Brain pericyte (primary cell): ENCODE results near the gene COL18A1.
"Not testable (repeated sequence)": the region's sequence is repeated elsewhere in the genome, so short reads cannot be mapped to it uniquely, and the experiment has no call there.

Source experiments
- DNase-seq: peaks from one replicate; pipeline ENCODE4 v3.0.0-alpha.2; 2012; ENCODE audit warnings: low read depth, low spot score

Gene COL18A1

DNA sequence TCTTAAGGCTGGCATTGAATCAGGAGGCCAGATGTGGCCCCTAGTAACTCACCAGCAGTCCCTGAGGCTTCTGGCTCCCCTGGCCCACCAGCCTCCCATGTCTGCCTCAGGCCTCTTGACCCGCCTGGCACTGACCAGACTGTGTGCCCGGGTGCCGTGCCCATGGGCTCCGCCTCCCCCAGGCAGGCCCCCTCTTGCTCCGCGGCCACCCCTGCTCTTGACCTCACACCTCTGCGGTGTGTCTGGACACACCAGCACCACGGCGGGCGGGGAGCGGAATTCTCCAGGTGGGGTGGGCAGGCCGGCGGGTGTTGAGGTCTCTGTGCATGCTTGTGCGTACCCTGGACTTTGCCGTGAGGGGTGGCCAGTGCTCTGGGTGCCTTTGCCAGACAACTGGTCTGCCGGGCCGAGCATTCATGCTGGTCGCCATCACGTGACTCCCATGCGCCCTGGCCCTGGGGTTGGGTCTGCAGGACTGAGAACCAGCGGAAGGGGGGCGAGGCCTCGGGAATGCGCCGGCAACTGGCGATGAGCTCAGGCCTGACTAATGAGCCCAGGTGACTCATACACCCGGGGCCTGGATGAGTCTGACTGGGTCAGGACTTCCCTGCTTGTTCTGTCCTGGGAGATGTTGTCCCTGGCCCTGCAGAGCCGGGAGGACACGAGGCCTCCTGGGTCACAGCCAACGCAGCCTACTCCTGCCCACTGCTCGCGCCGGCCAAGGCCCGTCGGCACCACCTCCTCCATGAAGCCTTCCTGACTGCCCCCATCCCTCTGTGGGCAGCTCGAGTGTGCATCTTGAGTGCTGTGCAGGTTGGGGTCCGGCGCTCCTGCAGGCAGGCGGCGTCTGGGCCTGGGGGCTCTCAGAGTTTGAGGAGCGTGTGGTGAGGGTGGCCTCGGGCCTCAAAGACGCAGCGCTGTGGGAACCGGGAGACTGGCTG lies 22.6 kb downstream of the COL18A1 start:
- DNase-seq, result peak; percentile 75

- DNase-seq, result no peak
These were observed 23.6 kb downstream of the COL18A1 start for GRCh38 chr21:45428534-45428933.

- DNase-seq, result no peak
These were observed 24.5 kb downstream of the COL18A1 start for GRCh38 chr21:45429221-45430175.

DNA sequence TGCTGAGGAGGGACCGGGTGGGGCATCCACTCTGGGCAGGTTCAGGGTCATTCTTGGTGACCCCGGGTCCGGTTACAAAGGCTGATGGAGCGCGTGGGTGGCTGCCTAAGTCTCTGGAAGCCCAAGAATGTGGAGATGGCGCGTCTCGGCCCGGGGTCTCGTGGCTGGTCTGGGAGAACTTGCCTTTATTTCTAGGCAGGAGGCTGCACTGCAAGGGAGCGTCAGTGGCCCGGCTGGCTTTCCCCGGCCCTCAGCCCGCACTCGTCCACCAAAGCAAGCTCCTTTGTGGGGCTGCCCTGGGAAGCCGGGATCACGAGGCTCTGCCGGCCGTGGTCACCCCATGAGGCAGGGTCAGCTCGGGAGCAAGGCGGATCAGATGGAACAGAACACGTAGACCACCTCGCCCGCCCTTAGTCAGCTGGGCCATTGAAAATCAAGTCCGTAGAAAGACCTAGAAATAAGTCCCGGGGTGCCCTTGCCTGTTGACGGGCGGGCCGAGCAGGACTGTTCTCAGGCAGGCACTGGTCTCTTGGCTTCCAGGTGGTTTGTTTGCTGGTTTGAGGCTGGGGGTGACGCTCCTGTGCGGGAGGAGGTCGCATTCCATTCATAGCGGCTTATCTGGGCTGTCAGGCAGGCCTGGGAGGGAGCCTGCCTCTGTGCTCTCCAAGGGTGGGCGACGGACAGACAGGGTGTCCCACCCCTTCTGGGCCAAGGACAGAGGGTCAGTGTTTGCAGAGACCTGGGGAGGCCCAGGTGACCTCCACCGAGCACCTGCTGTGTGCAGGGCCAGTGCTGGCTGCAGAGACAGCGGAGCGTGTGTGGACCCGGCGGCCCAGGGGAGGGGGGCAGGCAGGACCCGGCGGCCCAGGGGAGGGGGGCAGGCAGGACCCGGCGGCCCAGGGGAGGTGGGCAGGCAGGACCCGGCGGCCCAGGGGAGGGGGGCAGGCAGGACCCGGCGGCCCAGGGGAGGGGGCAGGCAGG lies 25.8 kb downstream of the COL18A1 start:
- no peak for DNase-seq

- no peak for DNase-seq
These were observed 27.0 kb downstream of the COL18A1 start for GRCh38 chr21:45431781-45432572.

GRCh38 chr21:45432575-45433255 lies 27.8 kb downstream of the COL18A1 start:
- DNase-seq, result peak; percentile 88

DNA sequence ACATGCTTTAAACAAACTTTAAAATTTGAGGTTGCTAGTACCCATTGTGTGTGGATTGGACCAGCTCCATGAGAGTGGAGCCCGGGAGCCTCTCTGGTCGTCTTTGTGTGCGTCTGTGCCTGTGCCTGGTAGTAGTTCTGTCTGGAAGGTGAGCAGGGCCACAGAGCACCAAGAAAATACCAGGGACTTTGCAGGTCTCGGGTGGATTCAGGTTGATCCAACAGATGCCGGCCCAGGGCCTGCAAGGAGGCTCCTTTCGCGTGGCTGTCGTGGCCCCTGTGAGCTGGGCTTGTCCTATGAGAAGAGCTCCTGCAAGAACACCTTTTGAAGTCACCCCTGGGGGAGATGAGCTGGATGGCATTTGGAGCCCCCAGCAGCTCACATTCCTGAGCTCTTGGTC lies 28.3 kb downstream of the COL18A1 start:
- DNase-seq, result no peak

DNA sequence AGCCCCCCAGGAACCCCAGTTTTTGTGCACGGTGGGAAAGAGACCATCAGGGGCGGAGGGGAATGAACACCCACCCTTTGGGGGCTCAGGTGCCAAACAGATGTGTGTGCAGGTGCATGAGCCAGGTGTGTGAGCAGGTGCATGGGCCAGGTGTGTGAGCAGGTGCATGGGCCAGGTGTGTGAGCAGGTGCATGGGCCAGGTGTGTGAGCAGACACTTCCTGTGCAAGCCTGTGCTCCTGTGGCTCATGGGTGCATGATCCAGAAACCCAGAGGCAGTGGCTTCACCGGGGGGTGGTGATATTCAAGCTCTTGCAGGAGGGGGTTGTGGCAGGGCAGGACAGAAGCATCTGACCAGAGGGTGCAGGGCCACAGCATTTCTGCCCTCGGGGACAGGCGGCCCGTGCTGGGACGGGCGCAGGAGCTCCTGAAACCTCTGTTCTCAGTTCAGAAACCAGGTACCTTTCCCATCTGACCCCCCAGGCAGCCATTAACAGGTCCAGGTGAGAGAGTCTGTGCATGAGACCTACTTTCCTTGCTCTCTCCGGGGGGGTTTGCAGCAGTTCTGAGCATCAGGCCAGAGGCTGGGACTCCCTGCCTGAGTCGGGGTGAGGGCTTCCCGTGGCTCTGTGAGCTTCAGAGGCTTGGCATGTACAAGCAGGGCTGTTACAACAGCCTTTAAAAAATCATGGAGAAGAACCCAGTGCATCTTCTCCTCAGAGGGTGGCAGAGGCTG lies 29.1 kb downstream of the COL18A1 start:
- DNase-seq, result no peak

DNA sequence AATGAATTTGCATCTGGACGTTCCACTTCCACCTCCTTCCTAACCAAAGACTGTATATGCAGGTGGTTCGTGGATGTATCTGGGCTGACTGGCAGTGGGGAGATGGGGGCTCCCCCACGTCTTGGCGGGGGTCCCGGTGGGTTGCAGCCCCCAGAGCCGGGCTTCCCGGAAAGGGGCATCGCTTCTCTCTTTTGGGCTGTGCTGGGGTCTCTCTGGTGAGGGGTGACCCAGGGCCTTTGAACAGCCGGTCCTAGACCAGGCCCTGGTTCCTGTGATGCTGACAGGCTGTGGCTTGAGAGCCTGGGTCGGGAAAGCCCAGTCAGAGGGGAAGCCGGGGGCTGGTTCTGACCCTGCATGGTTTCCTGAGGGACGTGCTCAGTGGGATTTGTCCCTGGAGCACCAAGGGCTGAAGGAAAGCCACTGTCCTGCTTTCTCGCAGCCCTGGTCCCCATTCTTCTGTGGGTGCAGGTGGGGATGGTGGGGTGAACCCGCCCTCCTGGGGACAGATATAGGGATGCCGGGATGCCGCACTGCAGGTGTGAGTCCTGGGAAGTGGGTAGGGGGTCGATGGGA lies 29.8 kb downstream of the COL18A1 start:
- DNase-seq, result no peak

DNA sequence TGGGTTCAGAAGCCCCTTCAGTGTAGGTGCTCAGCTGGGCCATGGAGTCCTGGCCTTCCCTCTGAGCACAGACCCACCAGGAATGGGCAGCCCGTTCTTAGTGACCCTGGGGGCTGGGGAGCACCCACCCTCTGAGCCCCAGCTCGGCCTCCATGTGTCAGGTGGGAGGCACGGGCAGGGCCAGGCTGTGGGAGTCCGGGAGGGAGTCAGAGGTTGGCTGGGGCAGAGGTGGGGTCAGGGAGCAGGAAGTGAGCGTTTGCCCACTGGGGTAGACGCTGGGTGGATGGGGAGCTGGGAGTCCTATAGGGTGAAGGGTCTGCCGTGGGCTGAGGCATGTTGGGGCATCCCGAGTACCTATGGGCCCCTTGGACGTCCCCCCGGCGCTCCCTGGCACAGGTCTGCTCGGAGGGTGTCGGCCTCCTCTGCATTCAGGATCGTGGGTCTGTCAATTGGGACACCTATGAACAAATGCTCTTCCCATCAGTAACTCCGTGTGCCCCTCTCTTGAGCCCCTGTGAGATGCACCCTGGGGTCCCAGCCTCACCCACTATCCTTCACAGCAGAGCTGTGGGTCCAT lies 30.5 kb downstream of the COL18A1 start:
- no peak for DNase-seq

DNA sequence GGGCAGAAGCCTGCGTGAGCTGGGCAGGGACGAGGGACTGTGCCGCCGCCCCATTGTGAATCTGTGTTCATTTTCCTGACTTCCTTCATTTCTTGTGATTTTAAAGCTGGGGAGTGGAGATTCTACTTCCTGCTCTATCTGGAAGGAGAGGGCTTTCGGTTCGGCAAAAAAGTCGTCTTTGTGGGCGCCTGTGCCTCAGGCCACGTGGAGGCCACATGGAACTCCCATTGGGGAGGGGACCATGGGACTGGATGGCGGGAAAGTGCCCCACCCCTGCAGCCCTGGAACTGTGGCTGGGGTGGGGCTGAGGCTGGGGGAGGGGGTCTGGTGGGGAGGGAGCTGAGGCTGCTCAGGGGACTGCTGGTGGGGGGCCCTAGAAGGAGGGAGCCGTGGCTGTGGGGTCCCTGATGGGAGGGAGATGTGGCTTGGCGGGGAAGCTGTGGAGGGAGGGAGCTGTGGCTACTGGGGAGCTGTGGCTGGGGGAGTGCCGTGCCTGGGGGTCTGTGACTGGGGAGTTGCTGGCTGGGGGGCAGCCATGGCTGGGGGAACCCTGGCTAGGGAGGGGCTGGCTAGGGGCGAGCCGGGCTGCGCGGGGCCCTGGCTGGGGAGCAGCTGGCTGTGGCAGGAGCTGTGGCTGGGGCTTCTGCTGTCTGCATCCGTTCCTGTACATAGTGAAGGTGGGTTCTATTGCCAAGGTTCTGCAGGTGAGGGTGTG lies 31.5 kb downstream of the COL18A1 start:
- DNase-seq, result no peak

DNA sequence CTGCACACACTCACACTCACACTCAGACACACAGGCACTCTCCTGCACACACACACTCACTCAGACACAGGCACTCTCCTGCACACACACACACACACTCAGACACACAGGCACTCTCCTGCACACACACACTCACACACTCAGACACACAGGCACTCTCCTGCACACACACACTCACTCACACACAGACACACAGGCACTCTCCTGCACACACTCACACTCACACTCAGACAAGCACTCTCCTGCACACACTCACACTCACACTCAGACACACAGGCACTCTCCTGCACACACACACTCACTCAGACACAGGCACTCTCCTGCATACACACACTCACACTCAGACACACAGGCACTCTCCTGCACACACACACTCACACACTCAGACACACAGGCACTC lies 32.9 kb downstream of the COL18A1 start:
- DNase-seq, result not testable (repeated sequence)

DNA sequence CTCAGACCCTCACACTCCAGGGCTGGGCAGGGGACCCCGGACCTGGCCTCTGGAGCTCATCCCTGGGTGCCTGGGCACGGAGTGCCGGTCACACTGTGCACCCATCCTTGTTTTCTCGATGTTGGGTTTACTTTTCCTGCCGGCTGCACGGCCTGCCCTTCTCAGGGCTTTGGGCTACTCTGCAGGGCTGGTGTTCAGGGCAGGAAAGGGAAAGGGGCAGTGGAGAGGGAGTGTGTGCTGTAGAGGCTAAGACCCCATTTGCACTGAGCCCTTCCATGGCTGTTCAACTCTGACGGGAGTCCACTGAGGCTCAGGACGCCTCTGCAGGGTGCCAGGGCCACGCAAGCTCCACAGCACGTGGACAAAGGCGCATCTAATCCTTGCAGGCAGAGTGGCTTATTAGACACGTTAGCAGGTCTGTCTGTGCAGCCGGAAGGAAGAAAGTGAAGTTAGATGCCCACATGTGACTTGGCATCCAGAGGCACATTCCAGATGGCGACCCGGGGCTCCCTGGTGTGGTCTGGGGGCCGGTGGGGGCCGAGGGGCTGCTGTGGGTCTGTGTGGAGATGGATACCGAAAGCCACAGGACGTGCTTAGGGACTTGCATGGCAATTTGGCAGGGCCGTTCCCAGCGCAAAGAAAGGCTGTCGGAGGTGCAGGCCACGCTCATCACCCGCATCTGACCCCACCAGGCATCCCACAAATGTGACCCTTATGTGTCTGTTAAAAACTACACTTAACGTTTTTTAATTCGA lies 33.6 kb downstream of the COL18A1 start:
- no peak for DNase-seq

DNA sequence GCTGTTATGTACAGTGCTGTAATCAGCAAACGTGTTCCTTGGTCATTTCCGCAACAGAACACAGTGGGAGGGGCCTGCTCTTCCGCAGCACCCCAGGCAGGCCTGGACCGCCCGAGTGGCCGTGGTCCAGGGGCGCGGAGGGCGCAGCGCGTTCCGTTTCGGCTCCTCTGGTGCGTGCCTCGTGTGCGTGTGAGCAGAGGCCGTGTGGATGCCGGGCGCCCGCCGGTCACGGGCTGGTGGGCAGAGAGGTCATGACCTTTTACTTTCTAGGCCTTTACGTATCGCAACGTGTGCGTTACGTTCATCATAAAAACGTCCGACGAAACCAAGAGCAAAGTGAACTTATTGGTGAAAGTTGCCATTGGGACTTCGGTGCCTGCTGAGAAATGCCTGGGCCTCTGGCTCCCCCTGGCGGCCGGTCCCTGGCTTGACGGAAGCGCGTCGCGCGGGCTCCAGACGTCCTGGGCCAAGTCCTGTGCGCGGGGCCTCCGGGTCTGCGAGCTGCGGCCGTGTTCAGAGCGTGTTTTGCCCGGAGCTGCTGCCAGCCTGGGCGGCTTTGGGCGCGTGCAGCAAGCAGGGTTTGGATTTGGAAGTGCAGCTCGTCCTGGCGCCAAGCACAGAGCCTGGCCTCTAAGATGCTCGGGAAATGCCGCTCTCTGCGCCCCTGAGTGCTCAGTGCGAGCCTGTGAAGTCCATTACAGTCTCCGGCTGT lies 34.4 kb downstream of the COL18A1 start:
- peak; percentile 81 for DNase-seq

DNA sequence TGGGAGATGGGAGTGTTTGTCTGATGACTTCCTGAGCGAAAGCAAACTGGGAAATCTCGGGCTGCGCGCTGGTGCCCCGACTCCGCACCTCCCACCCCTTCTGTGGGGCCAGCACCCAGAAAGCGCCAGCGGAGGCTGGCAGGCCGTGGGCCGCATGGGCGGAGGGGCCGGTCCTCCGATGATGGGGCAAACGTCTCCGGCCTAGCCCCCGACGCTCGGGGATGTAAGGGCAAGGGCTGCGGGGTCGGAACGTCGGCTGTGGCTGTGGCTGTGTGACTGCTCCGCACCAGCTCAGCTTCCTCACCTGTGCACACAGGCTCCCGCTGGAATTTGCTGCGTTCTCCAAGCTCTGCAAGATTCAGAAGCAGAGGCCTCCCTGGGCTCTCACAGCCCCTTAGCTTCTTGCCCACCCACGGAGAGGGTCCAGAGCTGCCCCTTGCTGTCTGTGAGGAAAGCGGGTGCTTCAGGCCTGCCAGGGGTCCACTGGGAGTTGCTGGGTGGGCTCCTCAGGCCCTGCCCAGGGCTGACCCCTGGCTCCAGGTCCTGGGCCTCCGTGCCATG lies 35.0 kb downstream of the COL18A1 start:
- DNase-seq, result no peak
